Measurements from ENCODE around the gene KRTAP1-4.
"Not testable (repeated sequence)": the region's sequence is repeated elsewhere in the genome, so short reads cannot be mapped to it uniquely, and the experiment has no call there.

Gene KRTAP1-4

GRCh38 chr17:41046735-41047465, 16.9 kb upstream of the KRTAP1-4 start, which contains the start of gene KRTAP2-1:
Gene KRTAP2-1 (minus strand): TSS chr17:41047316. CDS start chr17:41047267, 49 bp downstream.
- DNase-seq, result not testable (repeated sequence)

DNA sequence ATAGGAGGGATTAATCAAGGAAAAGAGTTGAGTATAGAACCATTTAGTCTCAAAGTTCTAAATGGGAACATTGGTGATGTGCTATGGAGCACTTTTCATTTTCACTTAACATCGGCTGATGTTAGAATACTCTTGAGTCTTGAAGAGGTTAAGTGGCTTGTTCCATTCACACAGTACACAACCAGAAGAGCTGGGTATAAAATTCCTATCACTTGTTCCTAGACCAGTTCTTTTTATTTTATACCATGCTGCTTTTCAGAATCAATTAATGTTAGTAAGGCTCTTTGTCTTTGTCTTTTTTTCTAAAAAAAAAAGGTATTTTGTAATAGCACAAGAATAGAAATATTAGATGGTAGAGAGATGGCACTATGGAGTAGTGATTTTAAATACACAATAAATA, 13.0 kb upstream of the KRTAP1-4 start:
- no peak for DNase-seq

DNA sequence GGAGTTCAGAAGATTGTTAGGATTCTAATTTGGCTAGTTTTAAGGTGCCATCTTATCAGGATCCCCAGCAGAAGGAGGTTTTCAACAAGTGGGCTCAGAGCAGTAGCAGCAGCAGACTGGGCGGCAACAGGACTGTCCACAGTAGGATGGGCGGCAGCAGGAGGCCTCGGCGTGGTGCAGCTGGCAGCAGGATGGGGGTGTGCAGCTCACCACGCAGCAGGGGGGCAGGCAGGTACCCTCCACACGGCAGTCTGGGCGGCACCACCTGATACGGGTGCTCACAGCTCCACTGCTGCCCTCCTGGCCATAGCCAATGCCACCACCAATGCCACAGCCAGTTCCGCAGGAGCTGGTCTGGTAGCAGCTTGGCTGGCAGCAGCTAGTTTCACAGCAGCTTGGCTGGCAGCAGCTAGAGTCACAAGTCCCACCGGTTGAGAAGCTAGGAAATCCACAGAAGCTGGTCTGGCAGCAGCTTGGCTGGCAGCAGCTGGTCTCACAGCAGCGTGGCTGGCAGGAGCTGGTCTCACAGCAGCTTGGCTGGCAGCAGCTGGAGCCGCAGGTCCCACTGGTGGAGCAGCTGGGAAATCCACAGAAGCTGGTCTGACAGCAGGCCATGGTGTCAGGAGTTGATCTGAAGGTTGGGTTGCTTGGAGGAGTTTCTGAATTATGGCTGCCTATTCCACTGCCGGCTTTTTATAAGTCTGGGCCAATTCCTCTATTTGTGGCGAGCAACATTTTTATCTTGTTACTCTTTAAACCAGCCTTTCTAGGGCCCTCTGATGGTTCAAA, 11.0 kb upstream of the KRTAP1-4 start, which contains the start of gene KRTAP1-1:
Gene KRTAP1-1 (minus strand): TSS at position 668 of the 789 bp plus-strand sequence. CDS start 53 bp downstream, at position 615.
- not testable (repeated sequence) for DNase-seq

DNA sequence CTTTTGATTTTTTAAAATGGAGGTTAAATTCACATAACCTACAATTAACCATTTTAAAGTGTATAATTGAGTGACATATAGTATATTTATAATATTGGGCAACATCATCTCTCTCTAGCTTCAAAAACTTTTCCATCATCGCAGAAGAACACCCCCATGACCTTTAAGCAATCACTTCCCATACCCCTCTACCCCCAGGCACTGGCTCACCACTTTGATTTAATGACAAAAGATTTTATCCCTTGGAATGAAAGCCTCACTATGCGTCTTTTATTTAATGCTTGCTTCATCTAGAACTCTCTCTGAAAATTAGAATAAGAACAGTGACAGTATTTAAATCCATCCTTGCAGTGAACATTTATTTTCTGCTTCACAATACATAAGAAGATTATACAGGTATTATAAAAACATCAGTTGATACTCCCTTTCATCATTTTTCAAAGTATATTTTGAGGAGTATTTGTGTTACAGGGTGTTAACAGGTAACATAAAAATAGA, 7.9 kb upstream of the KRTAP1-4 start:
- no peak for DNase-seq

DNA sequence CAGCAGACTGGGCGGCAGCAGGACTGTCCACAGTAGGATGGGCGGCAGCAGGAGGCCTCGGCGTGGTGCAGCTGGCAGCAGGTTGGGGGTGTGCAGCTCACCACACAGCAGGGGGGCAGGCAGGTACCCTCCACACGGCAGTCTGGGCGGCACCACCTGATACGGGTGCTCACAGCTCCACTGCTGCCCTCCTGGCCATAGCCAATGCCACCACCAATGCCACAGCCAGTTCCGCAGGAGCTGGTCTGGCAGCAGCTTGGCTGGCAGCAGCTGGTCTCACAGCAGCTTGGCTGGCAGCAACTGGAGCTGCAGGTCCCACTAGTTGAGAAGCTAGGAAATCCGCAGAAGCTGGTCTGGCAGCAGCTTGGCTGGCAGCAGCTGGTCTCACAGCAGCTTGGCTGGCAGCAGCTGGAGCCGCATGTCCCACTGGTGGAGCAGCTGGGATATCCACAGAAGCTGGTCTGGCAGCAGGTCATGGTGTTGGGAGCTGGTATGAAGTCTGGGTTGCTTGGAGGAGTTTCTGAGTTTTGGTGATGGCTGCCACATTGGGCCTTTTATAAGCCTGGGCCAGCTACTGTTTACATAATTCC, 4.4 kb upstream of the KRTAP1-4 start, which contains the start of gene KRTAP1-3:
Gene KRTAP1-3 (minus strand): TSS at position 529 of the 590 bp plus-strand sequence. CDS start 53 bp downstream, at position 476.
- DNase-seq, result not testable (repeated sequence)

DNA sequence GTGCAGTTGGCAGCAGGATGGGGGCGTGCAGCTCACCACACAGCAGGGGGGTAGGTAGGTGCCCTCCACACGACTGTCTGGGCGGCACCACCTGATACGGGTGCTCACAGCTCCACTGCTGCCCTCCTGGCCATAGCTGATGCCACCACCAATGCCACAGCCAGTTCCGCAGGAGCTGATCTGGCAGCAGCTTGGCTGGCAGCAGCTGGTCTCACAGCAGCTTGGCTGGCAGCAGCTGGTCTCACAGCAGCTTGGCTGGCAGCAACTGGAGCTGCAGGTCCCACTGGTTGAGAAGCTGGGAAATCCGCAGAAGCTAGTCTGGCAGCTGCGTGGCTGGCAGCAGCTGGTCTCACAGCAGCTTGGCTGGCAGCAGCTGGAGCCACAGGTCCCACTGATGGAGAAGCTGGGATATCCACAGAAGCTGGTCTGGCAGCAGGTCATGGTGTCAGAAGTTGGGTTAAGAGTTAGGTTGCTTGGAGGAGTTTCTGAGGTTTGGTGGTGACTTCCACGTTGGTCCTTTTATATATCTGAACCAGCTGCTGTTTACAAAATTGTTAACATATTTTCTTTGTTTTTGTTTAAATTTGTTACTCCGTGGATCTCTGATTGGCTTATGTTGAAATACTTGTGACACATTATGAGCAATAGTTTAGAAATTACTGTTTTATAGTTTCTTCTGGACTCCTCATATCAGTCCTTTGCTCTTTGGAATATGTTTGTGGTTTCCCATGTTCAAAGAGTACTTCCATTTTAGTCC, 3.1 kb downstream of the KRTAP1-4 start, which contains the start of gene KRTAP1-5:
Gene KRTAP1-5 (minus strand): TSS at position 494 of the 757 bp plus-strand sequence. CDS start 53 bp downstream, at position 441.
- no peak for DNase-seq

GRCh38 chr17:41024697-41025096, 5.3 kb downstream of the KRTAP1-4 start:
- no peak for DNase-seq

GRCh38 chr17:41020336-41020735, 9.7 kb downstream of the KRTAP1-4 start:
- DNase-seq, result no peak

DNA sequence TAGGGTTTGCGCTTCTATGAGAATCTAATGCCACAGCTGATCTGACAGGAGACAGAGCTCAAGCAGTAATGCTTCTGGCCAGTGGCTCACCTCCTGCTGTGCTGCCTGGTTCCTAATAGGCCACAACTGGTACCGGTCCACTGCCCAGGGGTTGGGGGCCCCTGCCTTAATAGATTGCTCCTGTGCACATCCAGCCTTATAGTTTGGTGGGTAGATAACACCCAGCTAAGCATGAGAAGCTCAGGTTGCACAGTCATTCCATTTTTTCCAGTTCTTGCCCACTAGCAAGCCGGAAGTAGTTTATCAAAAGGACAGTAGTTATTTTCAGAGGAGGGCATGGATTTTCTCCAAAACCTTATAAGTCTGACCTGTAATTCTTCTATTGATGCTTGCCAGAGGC, 10.6 kb downstream of the KRTAP1-4 start:
- no peak for DNase-seq

DNA sequence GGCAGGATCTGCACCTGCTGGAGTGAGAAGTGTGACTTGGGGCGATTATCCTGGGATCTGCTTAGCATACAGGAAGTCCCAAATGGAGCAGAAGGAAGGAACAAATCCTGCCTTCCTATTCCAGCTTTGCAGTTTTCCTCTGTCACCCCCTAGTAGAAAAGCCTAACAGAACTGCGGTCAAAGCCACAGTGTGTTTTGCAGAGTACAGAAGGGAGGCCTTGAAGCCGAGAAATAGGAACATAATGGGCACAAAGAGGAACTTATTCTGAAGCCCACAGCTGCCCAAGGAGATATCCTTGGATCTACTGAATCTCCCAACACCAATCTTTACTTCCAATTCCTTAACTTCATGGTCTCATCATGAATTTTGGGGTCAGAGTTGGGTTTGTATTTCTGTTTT, 11.5 kb downstream of the KRTAP1-4 start:
- no peak for DNase-seq

- no peak for DNase-seq
Observed at GRCh38 chr17:41016578-41017215, 13.3 kb downstream of the KRTAP1-4 start.

GRCh38 chr17:41015454-41015853, 14.5 kb downstream of the KRTAP1-4 start:
- DNase-seq, result no peak

GRCh38 chr17:41013606-41014005, 16.4 kb downstream of the KRTAP1-4 start:
- no peak for DNase-seq

GRCh38 chr17:41013181-41013580, 16.8 kb downstream of the KRTAP1-4 start:
- no peak for DNase-seq

DNA sequence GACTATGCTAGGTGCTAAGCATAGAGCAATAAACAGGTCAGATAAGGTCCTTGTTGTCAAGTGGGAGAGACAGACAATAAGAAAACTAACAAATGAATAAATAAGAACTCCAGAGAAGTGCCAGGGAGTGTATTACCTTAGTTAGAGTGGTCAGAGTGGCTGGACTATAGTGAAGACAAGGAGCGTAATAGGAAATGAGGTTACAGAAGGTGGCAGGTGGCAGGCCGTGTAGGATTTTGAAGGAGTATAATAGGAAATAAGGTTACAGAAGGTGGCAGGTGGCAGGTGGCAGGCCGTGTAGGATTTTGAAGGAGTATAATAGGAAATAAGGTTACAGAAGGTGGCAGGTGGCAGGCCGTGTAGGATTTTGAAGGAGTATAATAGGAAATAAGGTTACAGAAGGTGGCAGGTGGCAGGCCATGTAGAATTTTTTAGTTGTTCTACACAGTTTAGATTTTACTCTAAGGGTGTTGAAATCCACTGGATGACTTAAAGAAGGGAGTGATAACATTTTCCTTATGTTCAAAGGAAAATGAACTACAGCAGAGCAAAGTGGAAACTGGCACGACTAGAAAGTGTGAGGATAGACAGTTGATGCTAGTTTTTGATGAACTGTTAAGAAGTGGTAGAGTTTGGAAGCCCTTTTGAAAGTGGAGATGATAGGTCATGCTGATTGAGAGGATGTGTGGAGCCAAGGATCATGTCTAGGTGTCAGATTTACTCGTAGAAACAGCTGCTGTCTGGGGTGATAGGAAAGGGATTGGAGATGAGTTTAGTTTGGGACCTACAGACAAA, 17.5 kb downstream of the KRTAP1-4 start:
- DNase-seq, result no peak

DNA sequence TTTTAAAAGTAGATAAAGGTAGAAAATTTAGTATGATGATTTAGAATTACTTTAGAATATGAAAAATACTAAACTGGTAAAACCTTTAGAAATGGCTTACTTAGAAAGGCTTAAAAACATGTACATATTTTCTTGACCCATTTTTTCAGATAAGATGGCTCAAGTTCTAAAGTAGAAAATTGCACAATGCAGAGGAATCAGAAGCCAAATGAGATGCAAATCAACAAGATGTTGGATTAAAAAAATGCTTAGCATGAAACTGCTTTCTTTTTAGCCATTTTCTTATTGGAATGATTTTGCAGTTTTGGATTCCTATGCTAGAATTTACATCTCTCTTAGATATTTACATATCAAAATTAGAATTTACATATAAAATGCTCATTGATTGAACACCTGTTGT, 19.6 kb downstream of the KRTAP1-4 start:
- no peak for DNase-seq

GRCh38 chr17:41009936-41010335, 20.1 kb downstream of the KRTAP1-4 start:
- no peak for DNase-seq

- DNase-seq, result no peak
Observed at GRCh38 chr17:41009301-41009760, 20.7 kb downstream of the KRTAP1-4 start.

GRCh38 chr17:41008811-41009210, 21.2 kb downstream of the KRTAP1-4 start, which contains the start of gene KRTAP3-1:
Gene KRTAP3-1 (minus strand): TSS chr17:41009128. CDS start chr17:41009074, 54 bp downstream.
- DNase-seq, result no peak

DNA sequence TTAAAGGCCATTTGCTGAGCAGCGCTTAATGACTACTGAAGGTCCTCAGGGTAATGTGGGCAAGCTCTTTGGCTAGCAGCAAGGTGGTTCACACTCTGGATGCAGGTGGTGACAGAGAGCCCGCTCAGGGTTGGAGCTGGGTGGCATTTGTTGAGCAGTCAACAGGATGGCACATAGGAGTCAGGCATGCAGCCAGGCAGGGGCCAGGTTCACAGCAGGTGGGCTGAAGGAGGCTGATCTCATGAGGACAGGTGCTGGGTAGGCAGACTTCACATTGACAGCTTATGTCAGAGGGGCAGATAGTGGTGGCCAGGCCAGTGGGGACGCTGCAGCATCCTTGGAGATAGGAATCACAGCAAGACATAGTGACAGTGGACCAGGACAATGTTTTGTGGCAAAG, 25.6 kb downstream of the KRTAP1-4 start:
- DNase-seq, result no peak

GRCh38 chr17:41003926-41004325, 26.1 kb downstream of the KRTAP1-4 start:
- no peak for DNase-seq

All from stimulated activated CD4-positive, alpha-beta T cell treated with anti-CD3 and anti-CD28 coated beads, Interleukin-4, amount 100 ng/mL, for 24 hours (primary cell).